Measurements from ENCODE around the gene OSTM1.

The OSTM1 gene, protein sequence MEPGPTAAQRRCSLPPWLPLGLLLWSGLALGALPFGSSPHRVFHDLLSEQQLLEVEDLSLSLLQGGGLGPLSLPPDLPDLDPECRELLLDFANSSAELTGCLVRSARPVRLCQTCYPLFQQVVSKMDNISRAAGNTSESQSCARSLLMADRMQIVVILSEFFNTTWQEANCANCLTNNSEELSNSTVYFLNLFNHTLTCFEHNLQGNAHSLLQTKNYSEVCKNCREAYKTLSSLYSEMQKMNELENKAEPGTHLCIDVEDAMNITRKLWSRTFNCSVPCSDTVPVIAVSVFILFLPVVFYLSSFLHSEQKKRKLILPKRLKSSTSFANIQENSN

GRCh38 chr6:108074359-108075144 is at the start of gene OSTM1:
OSTM1 (minus strand) TSS chr6:108074741; CDS start chr6:108074651, 90 bp downstream.
- peak; percentile 98 for DNase-seq

- DNase-seq, result no peak
Measured at GRCh38 chr6:108123946-108124345, 49.4 kb upstream of the OSTM1 start.

DNA sequence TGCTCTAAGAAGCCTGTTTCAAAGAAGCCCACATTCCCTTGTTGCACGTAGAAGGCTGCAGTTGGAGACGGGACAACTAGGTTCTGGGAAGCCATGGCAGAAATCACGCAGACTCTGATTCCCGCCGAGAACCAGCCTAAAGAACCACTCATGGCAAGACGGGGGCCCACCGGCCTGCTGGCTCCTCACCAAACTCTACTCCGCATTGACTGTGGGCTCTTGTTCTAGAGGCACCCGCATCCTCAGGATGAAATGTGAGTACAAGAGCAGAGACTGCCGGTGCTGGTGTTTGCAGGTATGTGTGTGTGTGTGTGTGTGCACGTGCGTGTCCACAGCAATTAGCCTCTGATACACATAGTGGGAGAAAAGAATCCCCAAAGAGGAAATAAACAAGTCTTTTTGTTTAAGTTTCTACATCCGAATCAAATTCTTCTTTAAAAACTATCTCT is 49.0 kb upstream of the OSTM1 start:
- DNase-seq, result no peak

- DNase-seq, result no peak
Measured at GRCh38 chr6:108121612-108122011, 47.1 kb upstream of the OSTM1 start.

GRCh38 chr6:108120311-108120710 is 45.8 kb upstream of the OSTM1 start:
- no peak for DNase-seq

GRCh38 chr6:108119769-108120141 is 45.2 kb upstream of the OSTM1 start:
- DNase-seq, result no peak

- no peak for DNase-seq
Measured at GRCh38 chr6:108118810-108119768, 44.5 kb upstream of the OSTM1 start.

DNA sequence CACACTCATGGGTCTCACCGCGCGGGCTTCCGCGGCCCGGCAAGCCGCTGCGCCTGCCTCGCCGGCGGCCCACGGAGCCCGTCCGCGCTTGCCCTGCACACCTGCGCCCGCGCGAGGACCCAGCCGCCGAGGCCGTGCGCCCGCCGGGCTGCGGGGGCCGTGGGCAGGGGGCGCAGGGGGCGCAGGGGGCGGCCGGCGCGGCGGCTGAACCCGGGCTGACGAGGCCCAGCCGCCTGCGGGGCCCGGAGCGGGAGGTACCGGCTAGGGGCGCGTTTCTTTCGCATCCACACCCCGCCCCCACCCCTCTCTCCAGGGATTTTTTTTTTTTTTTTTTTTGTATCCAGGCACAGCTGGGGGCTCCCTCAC is 43.8 kb upstream of the OSTM1 start:
- no peak for DNase-seq

GRCh38 chr6:108117427-108118358 is 43.2 kb upstream of the OSTM1 start:
- DNase-seq, result no peak

DNA sequence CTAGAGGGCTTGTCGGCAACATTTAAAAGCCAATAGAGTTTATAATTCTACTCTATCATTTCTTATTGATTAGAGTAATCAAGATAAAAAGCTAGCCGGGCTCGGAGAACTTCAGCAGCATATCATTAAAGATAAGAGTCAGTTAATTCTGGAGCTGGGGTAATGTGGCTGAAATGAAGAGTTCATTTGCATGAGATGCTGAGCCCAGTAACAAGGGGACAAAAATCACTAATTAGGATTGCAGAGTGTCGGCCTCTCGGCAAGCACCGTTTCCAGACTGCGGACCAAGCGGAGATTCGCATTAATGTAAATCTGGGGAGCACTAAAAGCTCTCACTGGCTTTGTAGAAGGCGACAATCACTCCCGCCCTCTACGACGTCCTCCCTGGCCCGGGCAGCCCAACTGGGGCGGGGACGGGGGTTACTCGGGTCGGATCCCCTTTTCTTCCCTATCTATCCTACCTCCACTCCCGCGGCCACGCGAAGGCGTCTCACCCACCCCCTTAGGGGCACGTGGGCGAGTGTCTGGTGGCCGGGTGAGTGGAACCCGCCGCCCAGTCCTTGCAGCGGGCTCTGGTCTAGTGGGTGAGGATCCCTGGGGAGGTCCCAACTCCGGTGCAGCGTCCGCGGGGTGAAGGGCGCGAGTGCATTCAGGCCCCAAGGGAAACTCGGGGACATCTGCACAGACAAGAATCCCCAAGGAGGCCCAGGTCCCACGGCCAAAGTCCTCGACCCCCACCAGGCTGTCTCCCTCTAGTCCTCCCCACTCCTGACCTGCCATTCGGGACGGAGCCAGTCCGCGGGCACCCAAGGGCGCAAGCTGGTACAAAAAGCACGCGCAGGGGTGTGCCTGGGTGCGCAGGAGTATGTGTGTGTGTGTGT is 42.2 kb upstream of the OSTM1 start:
- no peak for DNase-seq

DNA sequence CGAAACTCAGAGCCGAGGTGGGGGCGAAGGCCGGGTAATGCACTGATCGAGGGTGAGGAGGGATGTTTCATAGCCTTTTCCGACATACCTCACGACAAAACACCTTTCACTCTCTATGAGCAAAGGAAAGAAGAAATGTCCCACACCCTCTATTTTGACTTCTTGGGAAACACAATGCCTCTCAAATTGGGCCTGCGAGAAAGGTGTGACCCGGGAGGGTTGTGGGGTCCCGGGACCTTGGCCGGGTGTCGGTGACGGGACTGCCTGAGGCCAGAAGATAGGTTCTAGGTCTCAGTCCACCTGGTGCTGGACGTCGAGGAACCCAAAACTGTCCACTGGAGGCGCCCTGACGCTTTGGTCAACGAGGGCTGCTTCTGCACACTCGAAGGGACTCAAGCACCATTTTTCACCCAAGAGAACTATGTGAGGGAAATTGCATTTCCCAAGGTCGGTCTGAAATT is 41.1 kb upstream of the OSTM1 start:
- no peak for DNase-seq

DNA sequence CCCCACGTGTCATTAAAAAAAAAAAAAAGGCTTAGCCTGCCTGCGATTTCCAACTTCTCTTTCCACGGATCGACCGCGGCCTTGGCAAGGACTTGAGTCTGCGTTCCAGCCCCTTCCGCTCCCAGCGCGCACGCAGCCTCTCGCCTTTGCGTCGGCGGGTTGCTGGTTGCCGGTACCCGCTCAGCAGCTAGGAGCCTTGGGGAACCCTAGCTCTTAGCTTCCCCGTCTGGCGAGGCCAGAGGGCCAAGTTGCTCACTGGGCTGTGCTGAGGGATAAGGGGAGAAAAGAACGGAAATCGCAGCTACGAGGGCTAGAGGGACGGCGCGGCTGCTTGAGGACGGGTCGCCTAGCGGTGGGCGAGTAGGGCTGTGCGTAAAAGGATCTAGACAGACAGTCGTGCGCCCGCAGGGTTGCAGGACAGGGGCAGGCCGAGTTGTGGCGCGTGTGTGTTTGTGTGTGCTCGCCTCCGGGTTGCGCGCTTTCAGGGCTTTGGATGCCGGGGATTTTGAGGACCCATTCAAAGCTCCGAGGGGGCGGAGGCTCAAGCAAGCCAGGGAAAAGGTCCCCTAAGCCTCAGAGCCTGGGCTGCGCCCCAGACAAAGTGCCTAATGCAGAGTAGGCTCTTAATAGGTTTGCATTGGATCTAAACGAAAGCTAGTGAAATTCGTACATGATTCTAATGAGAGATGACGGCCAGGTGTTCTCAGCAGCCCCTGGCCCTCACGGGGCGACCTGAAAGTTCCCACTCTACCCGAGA is 40.5 kb upstream of the OSTM1 start:
- no peak for DNase-seq

GRCh38 chr6:108113557-108114519 is 39.3 kb upstream of the OSTM1 start:
- DNase-seq, result no peak

GRCh38 chr6:108108374-108108773 is 33.8 kb upstream of the OSTM1 start:
- no peak for DNase-seq

GRCh38 chr6:108107102-108107501 is 32.6 kb upstream of the OSTM1 start:
- no peak for DNase-seq

DNA sequence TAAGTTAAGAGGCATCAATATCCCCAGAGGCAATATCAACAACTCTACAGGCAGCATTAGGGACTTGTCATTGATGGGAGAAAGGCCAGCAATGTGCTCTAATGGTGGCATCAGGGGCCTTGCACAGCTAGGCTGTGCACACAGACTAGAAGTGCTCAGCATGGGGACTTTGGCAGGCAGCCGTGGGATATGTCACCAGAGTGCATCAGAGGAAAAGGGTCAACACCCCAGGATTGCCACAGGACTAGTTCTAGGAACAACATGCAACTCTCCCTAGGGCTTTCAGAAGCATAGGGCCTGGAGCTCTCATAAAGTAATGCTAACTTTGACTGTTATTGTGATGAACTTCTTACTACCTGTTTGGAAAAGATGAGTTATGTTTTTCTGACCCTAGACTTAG is 32.2 kb upstream of the OSTM1 start:
- DNase-seq, result no peak

DNA sequence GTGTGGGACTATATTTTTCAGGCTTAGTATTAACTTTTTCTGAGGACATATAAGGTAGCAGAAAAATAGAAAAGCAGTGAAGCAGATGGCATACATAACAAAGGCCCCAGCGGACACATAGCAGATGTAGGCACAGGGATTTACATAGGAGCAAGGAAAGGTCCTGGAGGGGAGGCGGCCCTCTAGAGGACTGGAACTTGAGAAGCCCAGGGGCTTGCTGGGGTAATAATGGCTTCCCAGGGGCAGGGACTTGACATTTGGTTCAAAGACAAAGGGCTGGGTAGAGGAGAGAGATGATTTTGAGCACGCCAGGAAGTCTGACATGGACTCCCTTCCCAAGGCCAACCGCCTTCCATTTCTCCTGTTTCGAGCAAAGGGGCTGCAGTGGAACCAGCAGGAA is 31.7 kb upstream of the OSTM1 start:
- DNase-seq, result no peak

GRCh38 chr6:108105571-108105970 is 31.0 kb upstream of the OSTM1 start:
- no peak for DNase-seq

DNA sequence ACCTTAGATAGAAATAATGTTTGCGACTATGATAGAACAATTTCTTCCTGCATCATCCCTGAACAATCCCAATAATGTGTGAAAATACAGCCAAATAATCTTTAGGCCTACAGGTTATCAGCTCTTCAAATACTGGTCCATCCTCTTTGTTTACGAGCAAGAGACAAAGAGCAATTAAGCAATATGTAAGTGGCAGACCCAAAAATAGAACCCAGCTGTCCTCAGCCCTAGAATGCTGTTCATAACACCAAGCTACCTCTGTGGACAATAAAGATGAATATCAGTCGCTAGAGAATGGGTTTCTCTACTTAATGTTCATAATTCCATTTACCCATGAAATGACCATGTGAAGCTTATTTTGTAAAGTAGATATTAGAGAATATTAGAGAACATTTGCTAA is 28.4 kb upstream of the OSTM1 start:
- DNase-seq, result no peak
